Activated CD4-positive, alpha-beta T cell treated with anti-CD3 and anti-CD28 coated beads for 48 hours (primary cell): ENCODE measurements around the gene HNRNPUL2.
A peak's percentile ranks its signal among the peaks of the same experiment; 100 is the strongest.

Experiments
- DNase-seq: peaks from one replicate; pipeline ENCODE4 v3.0.0-alpha.2; 2020

HNRNPUL2 gene

GRCh38 chr11:62665599-62666258 lies 61.5 kb downstream of the HNRNPUL2 start:
- peak; percentile 65 for DNase-seq

GRCh38 chr11:62665075-62665598 lies 62.1 kb downstream of the HNRNPUL2 start, which contains the start of the genes C11orf98 and CSKMT:
C11orf98 (minus strand) TSS chr11:62665210; CDS start chr11:62665169, 41 bp downstream.
CSKMT (plus strand) TSS chr11:62665312; CDS start chr11:62665880, 568 bp downstream.
- DNase-seq = peak; percentile 98

GRCh38 chr11:62664405-62665074 lies 62.7 kb downstream of the HNRNPUL2 start:
- peak; percentile 67 for DNase-seq
